ENCODE measurements around the gene APOBEC3A.
"Not testable (repeated sequence)": the region's sequence is repeated elsewhere in the genome, so short reads cannot be mapped to it uniquely, and the experiment has no call there.

APOBEC3A gene

DNA sequence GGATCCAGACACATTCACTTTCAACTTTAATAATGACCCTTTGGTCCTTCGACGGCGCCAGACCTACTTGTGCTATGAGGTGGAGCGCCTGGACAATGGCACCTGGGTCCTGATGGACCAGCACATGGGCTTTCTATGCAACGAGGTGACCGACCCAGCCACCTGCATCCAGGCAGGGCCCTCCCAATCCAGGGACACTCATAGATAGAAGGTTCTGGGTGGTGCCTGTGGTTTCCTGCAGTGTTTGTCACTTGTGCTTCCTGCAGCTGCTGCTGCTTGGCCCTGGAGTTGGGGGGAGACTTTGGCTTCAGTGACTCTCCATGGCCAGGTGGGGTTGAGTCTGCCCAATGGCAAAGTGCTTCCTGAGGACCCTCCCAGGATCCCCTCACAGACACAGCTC is 32.1 kb downstream of the APOBEC3A start:
- no peak for DNase-seq (ENCODE audit: low read depth)
- no peak for TF ChIP-seq CTCF (conservative IDR thresholded peaks at IDR 0.05; ENCODE audit: low read depth, low read length)
- H3K4me3 ChIP-seq (ENCODE audit: low read depth, low read length): no peak overlapping the region

DNA sequence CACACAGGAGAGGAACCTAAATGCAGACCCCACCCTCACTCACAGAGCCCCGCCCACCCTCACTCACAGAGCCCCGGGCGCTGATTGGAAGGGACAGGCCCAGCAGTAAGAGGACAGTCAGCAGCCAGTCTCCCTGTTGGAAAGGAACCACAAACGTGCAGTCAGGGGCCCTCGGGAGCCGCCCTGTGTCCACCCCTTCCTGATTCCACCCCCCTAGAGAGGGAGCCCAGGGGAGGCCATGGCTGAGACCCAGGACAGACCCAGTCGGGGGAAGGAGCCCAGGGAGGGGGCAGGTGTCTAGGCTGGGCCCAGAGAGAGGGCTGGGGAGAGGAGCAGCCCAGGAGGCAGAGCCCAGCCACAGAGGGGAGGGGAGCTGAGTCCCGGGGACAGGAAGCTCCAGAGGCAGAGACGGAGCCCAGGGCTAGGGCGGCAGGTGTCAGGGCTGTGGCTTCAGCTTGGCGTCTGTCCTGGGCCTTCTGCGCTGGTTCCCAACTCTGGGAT is 35.5 kb downstream of the APOBEC3A start:
- not testable (repeated sequence) for H3K4me3 ChIP-seq (ENCODE audit: low read depth, low read length); DNase-seq (ENCODE audit: low read depth)

- DNase-seq (ENCODE audit: low read depth): no peak
- no peak overlapping the region for H3K4me3 ChIP-seq (ENCODE audit: low read depth, low read length)
- no peak for TF ChIP-seq CTCF (conservative IDR thresholded peaks at IDR 0.05; ENCODE audit: low read depth, low read length)
Measured at GRCh38 chr22:38996105-38996504, 38.7 kb downstream of the APOBEC3A start.

- H3K4me3 ChIP-seq (ENCODE audit: low read depth, low read length): no peak overlapping the region
- no peak for TF ChIP-seq CTCF (conservative IDR thresholded peaks at IDR 0.05; ENCODE audit: low read depth, low read length)
- DNase-seq (ENCODE audit: low read depth): no peak
Measured at GRCh38 chr22:38997518-38997917, 40.1 kb downstream of the APOBEC3A start.

DNA sequence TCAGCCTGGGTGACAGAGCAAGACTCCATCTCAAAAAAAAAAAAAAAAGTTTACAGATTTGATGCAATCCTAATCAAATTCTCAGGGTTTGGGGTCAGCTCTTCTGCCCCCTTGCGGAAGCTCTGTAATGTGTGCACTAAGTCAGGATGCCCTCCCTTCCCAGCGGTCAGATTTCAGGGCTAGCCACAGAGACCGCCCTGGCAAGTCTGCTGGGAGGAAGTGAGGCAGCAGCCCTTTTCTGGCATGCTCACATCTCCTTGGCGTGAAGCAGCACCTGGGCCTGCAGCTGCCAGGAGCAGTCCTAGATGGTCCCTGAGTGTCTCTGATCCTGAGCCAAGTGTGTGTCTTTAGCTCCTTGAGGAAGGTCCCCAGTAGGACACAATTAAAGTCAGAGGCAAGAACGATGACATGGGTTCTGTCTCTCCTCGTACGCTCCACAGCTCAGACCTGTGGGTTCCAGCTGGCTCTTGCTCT is 45.8 kb downstream of the APOBEC3A start:
- TF ChIP-seq CTCF (conservative IDR thresholded peaks at IDR 0.05; ENCODE audit: low read depth, low read length): peak; percentile 83
- DNase-seq (ENCODE audit: low read depth): peak; percentile 92
- no peak overlapping the region for H3K4me3 ChIP-seq (ENCODE audit: low read depth, low read length)

- no peak for DNase-seq (ENCODE audit: low read depth)
- no peak overlapping the region for H3K4me3 ChIP-seq (ENCODE audit: low read depth, low read length)
- TF ChIP-seq CTCF (conservative IDR thresholded peaks at IDR 0.05; ENCODE audit: low read depth, low read length): no peak
Measured at GRCh38 chr22:39007177-39007576, 49.8 kb downstream of the APOBEC3A start.

- not testable (repeated sequence) for H3K4me3 ChIP-seq (ENCODE audit: low read depth, low read length); DNase-seq (ENCODE audit: low read depth)
Measured at GRCh38 chr22:39008271-39008850, 51.0 kb downstream of the APOBEC3A start.

- H3K4me3 ChIP-seq (ENCODE audit: low read depth, low read length): no peak overlapping the region
- TF ChIP-seq CTCF (conservative IDR thresholded peaks at IDR 0.05; ENCODE audit: low read depth, low read length): no peak
- no peak for DNase-seq (ENCODE audit: low read depth)
Measured at GRCh38 chr22:39010946-39011345, 53.5 kb downstream of the APOBEC3A start.
